Measurements from ENCODE around the gene CRP.

CRP gene, protein sequence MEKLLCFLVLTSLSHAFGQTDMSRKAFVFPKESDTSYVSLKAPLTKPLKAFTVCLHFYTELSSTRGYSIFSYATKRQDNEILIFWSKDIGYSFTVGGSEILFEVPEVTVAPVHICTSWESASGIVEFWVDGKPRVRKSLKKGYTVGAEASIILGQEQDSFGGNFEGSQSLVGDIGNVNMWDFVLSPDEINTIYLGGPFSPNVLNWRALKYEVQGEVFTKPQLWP

DNA sequence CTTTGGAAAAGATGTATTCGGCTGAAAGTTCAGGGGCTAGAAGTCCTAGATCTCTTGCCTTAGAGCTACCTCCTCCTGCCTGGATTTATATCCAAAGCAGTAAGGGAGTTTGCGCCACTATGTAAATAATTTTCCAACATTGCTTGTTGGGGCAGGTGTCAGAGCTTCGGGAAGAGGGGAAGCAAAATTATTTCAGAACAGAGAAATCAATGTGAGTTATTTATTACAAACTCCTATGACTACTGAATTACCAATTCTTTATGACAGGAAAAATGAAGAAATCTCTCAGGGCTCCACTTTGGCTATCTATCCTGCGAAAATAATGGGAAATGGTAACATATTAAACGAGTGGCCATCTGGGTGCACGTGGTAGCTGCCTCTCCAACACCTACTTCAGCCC lies at the start of gene CRP:
TSS of gene CRP (minus strand) at position 61 of the 400 bp plus-strand sequence. CDS start 104 bp downstream, outside the sequence.
- no peaks in the 10 kb centered on the region for H3K4me1 ChIP-seq (ENCODE audit: control insufficient read depth, insufficient read depth, low read length)
- no peaks in the 10 kb centered on the region for H3K36me3 ChIP-seq (ENCODE audit: control insufficient read depth, insufficient read depth, low read length)
- peaks cover 23% of the 10 kb centered on the region for H3K9me3 ChIP-seq (ENCODE audit: control insufficient read depth, insufficient read depth, low read depth, low read length)
- no peak within 1 kb of the TSS for H3K4me3 ChIP-seq (ENCODE audit: low read depth, low read length)
- no peak within 1 kb of the TSS for H3K27ac ChIP-seq (ENCODE audit: low read depth, low read length)
- H3K27me3 ChIP-seq (ENCODE audit: control insufficient read depth, insufficient read depth, low read length): no peaks in the 10 kb centered on the region
- H3K9ac ChIP-seq (ENCODE audit: low read length): no peak within 1 kb of the TSS

DNA sequence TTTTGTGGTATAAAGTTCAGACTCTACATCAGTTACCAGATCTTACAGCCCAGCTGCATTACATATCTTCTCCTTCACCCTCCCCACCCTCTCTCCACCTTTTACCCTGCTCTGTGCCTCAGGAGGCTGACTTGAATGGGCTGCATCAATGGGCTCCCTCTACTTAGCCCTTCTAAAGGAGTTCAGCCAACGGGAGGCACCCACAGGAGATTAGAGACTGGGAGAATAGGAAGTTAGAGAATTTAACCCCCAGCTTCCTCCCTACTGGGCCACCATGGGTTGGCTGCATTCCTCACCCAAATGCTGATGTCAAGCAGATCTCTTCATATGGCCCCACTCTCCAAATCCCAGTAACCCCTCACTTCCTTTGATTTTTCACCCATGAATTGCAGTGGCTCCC lies 49.3 kb upstream of the CRP start:
- no peaks in the 10 kb centered on the region for H3K9me3 ChIP-seq (ENCODE audit: control insufficient read depth, insufficient read depth, low read depth, low read length)
- H3K4me3 ChIP-seq (ENCODE audit: low read depth, low read length): no peak overlapping the region
- no peaks in the 10 kb centered on the region for H3K27me3 ChIP-seq (ENCODE audit: control insufficient read depth, insufficient read depth, low read length)
- H3K36me3 ChIP-seq (ENCODE audit: control insufficient read depth, insufficient read depth, low read length): no peaks in the 10 kb centered on the region
- H3K4me1 ChIP-seq (ENCODE audit: control insufficient read depth, insufficient read depth, low read length): no peaks in the 10 kb centered on the region
- no peak overlapping the region for H3K27ac ChIP-seq (ENCODE audit: low read depth, low read length)
- no peak overlapping the region for H3K9ac ChIP-seq (ENCODE audit: low read length)

DNA sequence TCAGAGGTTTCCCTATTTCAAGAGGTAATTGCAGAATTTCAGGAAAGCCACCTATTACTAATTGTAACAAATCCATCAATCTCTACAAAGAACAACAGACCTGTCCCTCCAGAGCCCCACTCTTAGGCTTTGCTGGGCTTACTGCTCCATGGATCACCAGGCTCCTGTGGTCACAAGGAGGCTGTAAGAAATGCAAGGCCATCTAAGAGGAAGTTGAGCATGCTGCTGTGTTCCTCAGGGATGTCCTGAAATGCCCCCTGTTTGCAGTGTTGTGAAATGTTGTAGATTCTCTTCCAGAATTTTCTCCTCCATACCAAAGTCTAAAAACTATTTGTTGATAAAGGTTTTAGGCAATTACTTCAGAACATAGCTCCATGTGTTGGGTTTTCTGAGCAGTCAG lies 42.0 kb upstream of the CRP start:
- Histone ChIP-seq H3K9ac (ENCODE audit: low read length) (no peak overlapping the region), H3K36me3 (ENCODE audit: control insufficient read depth, insufficient read depth, low read length) (no peaks in the 10 kb centered on the region)

DNA sequence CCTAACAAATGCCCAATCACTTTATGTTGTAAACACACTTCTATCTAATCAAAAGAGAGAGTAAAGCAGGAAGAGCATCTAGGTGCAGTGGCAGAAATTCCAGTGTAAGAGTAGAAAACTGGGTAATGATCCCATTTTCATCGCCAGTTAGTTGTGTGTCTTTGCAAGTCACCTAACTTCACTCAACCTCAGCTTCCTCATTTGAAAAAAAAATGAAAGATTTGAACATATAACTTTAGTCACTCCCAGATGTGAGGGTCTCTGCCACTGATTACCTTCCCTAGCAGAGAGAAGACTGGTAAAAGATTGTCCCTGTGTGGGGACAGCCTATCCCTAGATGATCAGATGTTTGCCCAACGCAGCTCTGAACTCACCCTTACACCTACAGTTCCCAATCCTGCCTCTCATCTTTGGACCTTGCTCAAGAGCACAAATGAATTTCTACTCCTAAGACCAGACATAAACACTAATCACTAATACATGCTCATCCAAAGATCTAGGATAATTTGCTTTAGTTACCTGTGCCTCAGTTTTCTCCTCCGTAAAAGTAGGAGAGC lies 41.1 kb upstream of the CRP start:
- Histone ChIP-seq H3K36me3 (ENCODE audit: control insufficient read depth, insufficient read depth, low read length) (no peaks in the 10 kb centered on the region), H3K27me3 (ENCODE audit: control insufficient read depth, insufficient read depth, low read length) (no peaks in the 10 kb centered on the region), H3K4me1 (ENCODE audit: control insufficient read depth, insufficient read depth, low read length) (no peaks in the 10 kb centered on the region), H3K27ac (ENCODE audit: low read depth, low read length) (no peak overlapping the region), H3K9ac (ENCODE audit: low read length) (no peak overlapping the region), H3K4me3 (ENCODE audit: low read depth, low read length) (no peak overlapping the region), H3K9me3 (ENCODE audit: control insufficient read depth, insufficient read depth, low read depth, low read length) (no peaks in the 10 kb centered on the region)

More for the DNA sequence above, 42.0 kb upstream of the CRP start:
- Histone ChIP-seq H3K4me3 (ENCODE audit: low read depth, low read length) (no peak overlapping the region), H3K4me1 (ENCODE audit: control insufficient read depth, insufficient read depth, low read length) (no peaks in the 10 kb centered on the region), H3K27me3 (ENCODE audit: control insufficient read depth, insufficient read depth, low read length) (no peaks in the 10 kb centered on the region), H3K9me3 (ENCODE audit: control insufficient read depth, insufficient read depth, low read depth, low read length) (no peaks in the 10 kb centered on the region), H3K27ac (ENCODE audit: low read depth, low read length) (no peak overlapping the region)

DNA sequence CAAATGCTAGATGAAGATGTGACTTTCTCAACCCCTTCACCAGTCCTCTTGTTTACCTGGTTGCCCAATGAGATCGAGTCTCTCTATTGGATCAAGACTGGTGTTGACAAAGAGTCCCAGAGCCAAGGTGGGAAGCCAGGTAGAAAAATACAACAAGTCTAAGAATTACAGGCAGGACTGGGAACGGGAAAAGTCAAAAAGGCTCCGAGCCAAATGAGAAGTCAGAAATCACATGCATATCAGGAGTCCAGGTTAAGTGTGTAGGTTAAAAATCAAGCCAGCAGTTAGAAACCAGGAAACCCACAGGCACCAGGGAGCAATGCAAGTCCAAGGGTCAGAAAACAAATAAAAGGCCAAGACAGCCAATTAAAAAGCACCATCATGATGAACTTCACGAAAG lies 39.0 kb upstream of the CRP start:
- no peak overlapping the region for H3K4me3 ChIP-seq (ENCODE audit: low read depth, low read length)
- H3K9ac ChIP-seq (ENCODE audit: low read length): no peak overlapping the region
- no peaks in the 10 kb centered on the region for H3K36me3 ChIP-seq (ENCODE audit: control insufficient read depth, insufficient read depth, low read length)
- H3K4me1 ChIP-seq (ENCODE audit: control insufficient read depth, insufficient read depth, low read length): no peaks in the 10 kb centered on the region
- no peaks in the 10 kb centered on the region for H3K9me3 ChIP-seq (ENCODE audit: control insufficient read depth, insufficient read depth, low read depth, low read length)
- H3K27ac ChIP-seq (ENCODE audit: low read depth, low read length): no peak overlapping the region
- H3K27me3 ChIP-seq (ENCODE audit: control insufficient read depth, insufficient read depth, low read length): no peaks in the 10 kb centered on the region

DNA sequence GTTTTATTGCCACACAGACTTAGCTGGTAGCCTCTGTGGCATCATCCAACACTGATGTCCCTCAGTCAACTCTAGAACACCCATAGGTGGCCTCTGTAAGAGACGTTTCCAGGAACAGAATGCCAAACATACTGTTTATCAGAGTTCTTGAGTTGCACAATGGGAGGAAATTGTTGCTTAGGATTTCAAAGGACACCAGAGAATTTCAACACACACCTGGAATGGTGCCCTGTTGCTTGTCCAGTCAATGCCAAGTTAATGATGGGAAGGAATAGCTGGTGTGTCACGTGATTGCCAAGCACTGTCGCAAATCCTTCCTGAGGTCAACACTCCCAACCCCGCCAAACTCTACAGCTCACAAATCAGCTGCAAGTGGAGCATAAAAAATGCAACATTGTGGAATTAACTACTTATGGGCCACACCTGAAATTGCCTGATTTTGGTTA lies 37.8 kb upstream of the CRP start:
- no peak overlapping the region for H3K4me3 ChIP-seq (ENCODE audit: low read depth, low read length)
- H3K36me3 ChIP-seq (ENCODE audit: control insufficient read depth, insufficient read depth, low read length): no peaks in the 10 kb centered on the region
- H3K9me3 ChIP-seq (ENCODE audit: control insufficient read depth, insufficient read depth, low read depth, low read length): no peaks in the 10 kb centered on the region
- H3K9ac ChIP-seq (ENCODE audit: low read length): no peak overlapping the region
- H3K4me1 ChIP-seq (ENCODE audit: control insufficient read depth, insufficient read depth, low read length): no peaks in the 10 kb centered on the region
- no peaks in the 10 kb centered on the region for H3K27me3 ChIP-seq (ENCODE audit: control insufficient read depth, insufficient read depth, low read length)
- H3K27ac ChIP-seq (ENCODE audit: low read depth, low read length): no peak overlapping the region

DNA sequence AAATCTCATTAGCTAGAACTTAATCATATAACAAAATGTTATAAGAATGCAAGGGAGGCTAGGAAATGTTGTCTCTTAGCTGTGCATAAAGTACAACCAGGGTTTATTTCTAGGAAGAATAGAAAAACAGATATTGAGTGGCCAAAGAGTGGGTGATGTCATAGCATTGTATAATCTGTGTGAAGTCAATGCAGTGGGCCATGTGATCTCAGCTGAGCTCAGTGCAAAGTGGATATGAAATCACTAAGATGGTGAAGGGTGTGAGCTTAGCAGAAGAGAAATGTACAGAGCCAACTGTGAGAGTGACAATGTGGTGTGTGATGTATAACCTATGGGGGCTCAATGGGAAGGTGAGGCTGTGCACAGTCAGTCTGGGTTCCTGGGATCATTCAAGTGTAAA lies 36.6 kb upstream of the CRP start:
- Histone ChIP-seq H3K27me3 (ENCODE audit: control insufficient read depth, insufficient read depth, low read length) (no peaks in the 10 kb centered on the region), H3K27ac (ENCODE audit: low read depth, low read length) (no peak overlapping the region), H3K4me3 (ENCODE audit: low read depth, low read length) (no peak overlapping the region)

DNA sequence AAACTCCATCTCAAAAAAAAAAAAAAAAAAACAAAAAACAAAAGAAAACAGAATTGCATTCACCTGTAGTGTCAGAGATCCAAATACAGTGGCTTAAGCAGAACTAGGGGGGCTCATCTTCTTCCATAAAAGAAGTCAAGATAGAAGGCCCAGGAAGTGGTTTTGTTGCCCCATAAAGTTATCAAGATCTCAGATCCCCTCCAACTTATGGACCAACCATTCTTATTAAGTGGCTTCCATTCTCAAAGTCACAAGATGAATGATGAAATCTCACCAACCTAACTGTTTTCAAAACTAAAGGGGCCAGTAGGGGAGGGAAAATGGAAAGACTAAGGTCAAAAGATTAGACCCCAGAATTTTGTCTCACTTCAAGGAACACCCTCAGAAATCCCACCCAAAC lies 36.2 kb upstream of the CRP start:
- no peaks in the 10 kb centered on the region for H3K36me3 ChIP-seq (ENCODE audit: control insufficient read depth, insufficient read depth, low read length)
- no peak overlapping the region for H3K9ac ChIP-seq (ENCODE audit: low read length)
- H3K27ac ChIP-seq (ENCODE audit: low read depth, low read length): no peak overlapping the region
- H3K9me3 ChIP-seq (ENCODE audit: control insufficient read depth, insufficient read depth, low read depth, low read length): no peaks in the 10 kb centered on the region
- no peak overlapping the region for H3K4me3 ChIP-seq (ENCODE audit: low read depth, low read length)
- no peaks in the 10 kb centered on the region for H3K27me3 ChIP-seq (ENCODE audit: control insufficient read depth, insufficient read depth, low read length)
- H3K4me1 ChIP-seq (ENCODE audit: control insufficient read depth, insufficient read depth, low read length): no peaks in the 10 kb centered on the region

More for the DNA sequence above, 36.6 kb upstream of the CRP start:
- Histone ChIP-seq H3K9me3 (ENCODE audit: control insufficient read depth, insufficient read depth, low read depth, low read length) (no peaks in the 10 kb centered on the region), H3K4me1 (ENCODE audit: control insufficient read depth, insufficient read depth, low read length) (no peaks in the 10 kb centered on the region), H3K36me3 (ENCODE audit: control insufficient read depth, insufficient read depth, low read length) (no peaks in the 10 kb centered on the region), H3K9ac (ENCODE audit: low read length) (no peak overlapping the region)

DNA sequence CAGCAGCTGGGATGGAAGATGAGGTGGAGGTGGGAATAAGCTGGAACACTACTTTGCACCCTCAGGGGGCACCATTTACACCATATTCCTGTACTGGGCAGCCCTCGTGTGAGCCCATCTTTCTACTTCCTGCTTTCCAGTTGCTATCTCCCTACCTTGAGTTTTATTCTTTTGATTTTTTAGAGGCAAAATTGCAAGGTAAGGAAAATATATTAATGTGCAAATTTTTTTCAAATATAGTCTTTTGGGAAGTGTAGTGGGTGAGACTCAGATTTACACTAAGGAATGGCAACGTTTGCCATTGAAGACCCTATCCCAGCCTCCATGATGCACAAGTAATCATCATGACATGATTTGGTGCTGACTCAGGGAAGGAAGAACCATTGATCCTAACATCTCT lies 35.2 kb upstream of the CRP start:
- Histone ChIP-seq H3K9ac (ENCODE audit: low read length) (no peak overlapping the region), H3K27ac (ENCODE audit: low read depth, low read length) (no peak overlapping the region), H3K4me1 (ENCODE audit: control insufficient read depth, insufficient read depth, low read length) (no peaks in the 10 kb centered on the region), H3K9me3 (ENCODE audit: control insufficient read depth, insufficient read depth, low read depth, low read length) (no peaks in the 10 kb centered on the region), H3K36me3 (ENCODE audit: control insufficient read depth, insufficient read depth, low read length) (no peaks in the 10 kb centered on the region), H3K27me3 (ENCODE audit: control insufficient read depth, insufficient read depth, low read length) (no peaks in the 10 kb centered on the region), H3K4me3 (ENCODE audit: low read depth, low read length) (no peak overlapping the region)

DNA sequence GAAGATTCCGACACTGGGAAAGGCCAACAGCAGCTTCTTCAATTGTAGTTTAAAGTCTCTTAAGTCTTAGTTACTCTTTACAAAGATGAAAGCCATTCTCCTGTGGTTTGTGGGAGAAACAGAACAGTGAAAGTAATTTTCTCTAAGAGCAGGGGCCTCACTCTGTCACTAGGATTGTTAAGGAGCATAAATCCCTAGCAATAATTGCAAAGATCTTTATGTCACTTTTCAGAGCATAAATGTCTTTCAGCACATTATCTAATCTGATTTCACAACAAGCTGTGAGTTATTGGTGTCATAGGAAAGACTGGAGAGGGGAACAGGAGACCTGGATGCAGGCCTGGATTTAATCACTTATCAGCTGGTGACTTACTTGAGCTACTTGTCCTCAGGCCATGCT lies 34.0 kb upstream of the CRP start:
- Histone ChIP-seq H3K9me3 (ENCODE audit: control insufficient read depth, insufficient read depth, low read depth, low read length) (no peaks in the 10 kb centered on the region), H3K27me3 (ENCODE audit: control insufficient read depth, insufficient read depth, low read length) (no peaks in the 10 kb centered on the region), H3K36me3 (ENCODE audit: control insufficient read depth, insufficient read depth, low read length) (no peaks in the 10 kb centered on the region), H3K4me1 (ENCODE audit: control insufficient read depth, insufficient read depth, low read length) (no peaks in the 10 kb centered on the region), H3K4me3 (ENCODE audit: low read depth, low read length) (no peak overlapping the region), H3K27ac (ENCODE audit: low read depth, low read length) (no peak overlapping the region), H3K9ac (ENCODE audit: low read length) (no peak overlapping the region)

DNA sequence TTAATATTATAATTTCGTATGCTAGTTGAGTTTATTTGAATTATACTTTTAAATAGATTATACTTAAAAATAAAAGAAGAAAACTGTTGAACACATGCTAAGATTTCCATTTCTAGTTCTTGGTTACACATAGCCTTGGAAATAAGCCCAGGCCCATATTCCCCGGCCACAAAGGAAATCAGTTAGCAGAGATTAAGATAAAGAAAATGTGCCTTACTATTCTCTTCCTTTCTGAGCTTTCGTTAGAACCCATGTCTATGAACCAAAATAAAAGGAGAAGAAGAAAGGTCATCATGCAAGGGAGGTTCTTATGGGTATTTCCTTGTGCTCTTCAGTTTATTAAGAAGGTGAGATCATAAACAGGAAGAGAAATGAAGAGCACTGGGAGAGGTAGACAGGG lies 32.3 kb upstream of the CRP start:
- H3K4me1 ChIP-seq (ENCODE audit: control insufficient read depth, insufficient read depth, low read length): no peaks in the 10 kb centered on the region
- H3K36me3 ChIP-seq (ENCODE audit: control insufficient read depth, insufficient read depth, low read length): no peaks in the 10 kb centered on the region
- no peak overlapping the region for H3K4me3 ChIP-seq (ENCODE audit: low read depth, low read length)
- no peaks in the 10 kb centered on the region for H3K27me3 ChIP-seq (ENCODE audit: control insufficient read depth, insufficient read depth, low read length)
- H3K9ac ChIP-seq (ENCODE audit: low read length): no peak overlapping the region
- H3K9me3 ChIP-seq (ENCODE audit: control insufficient read depth, insufficient read depth, low read depth, low read length): no peaks in the 10 kb centered on the region
- no peak overlapping the region for H3K27ac ChIP-seq (ENCODE audit: low read depth, low read length)
